H9 (cell line): ENCODE measurements around the gene HORMAD2. TPM values are rescaled to one million over a fixed set of nuclear protein-coding genes. Genes with fewer than 3 reads are reported as not detected.

ENCODE experiments used
- DNase-seq: peaks from one replicate; pipeline ENCODE4 v3.0.0-alpha.2; 2017
- H2AFZ ChIP-seq: one replicate; pipeline ENCODE4 v1.6.1; 2013; ENCODE audit warnings: mild to moderate bottlenecking, low read length, control low read depth, moderate library complexity
- H2AK5ac ChIP-seq: 2 replicates; pipeline ENCODE4 v1.6.1; 2013; ENCODE audit warnings: low read length, control low read depth, mixed read lengths; ENCODE audit not compliant: insufficient read length
- H2BK120ac ChIP-seq: one replicate; pipeline ENCODE4 v1.6.1; 2013; ENCODE audit warnings: low read depth, mild to moderate bottlenecking, low read length, control low read depth, inconsistent platforms; ENCODE audit not compliant: poor library complexity, severe bottlenecking
- H2BK12ac ChIP-seq: 2 replicates; pipeline ENCODE4 v1.6.1; 2013; ENCODE audit warnings: low read length, control low read depth, mixed read lengths, low read depth; ENCODE audit not compliant: insufficient read length
- H2BK15ac ChIP-seq: 2 replicates; pipeline ENCODE4 v1.6.1; 2013; ENCODE audit warnings: low read depth, low read length, control low read depth
- H2BK20ac ChIP-seq: one replicate; pipeline ENCODE4 v1.6.1; 2013; ENCODE audit warnings: low read depth, mild to moderate bottlenecking, low read length, control low read depth, inconsistent platforms; ENCODE audit not compliant: poor library complexity, severe bottlenecking
- H2BK5ac ChIP-seq: 2 replicates; pipeline ENCODE4 v1.6.1; 2013; ENCODE audit warnings: low read length, control low read depth, mixed read lengths; ENCODE audit not compliant: insufficient read length
- H3K14ac ChIP-seq: 2 replicates; pipeline ENCODE4 v1.6.1; 2013; ENCODE audit warnings: low read length, control low read depth; ENCODE audit not compliant: insufficient read depth
- H3K18ac ChIP-seq: 2 replicates; pipeline ENCODE4 v1.6.1; 2013; ENCODE audit warnings: low read depth, mild to moderate bottlenecking, mixed read lengths, low read length, control low read depth; ENCODE audit not compliant: insufficient read length
- H3K23ac ChIP-seq: 2 replicates; pipeline ENCODE4 v1.6.1; 2013; ENCODE audit warnings: low read length, control low read depth, mixed read lengths, low read depth; ENCODE audit not compliant: insufficient read length
- H3K23me2 ChIP-seq: 2 replicates; pipeline ENCODE4 v1.6.1; 2013; ENCODE audit warnings: low read depth, mild to moderate bottlenecking, mixed read lengths, low read length, control low read depth; ENCODE audit not compliant: insufficient read length, poor library complexity, severe bottlenecking
- H3K27ac ChIP-seq: 2 replicates; pipeline ENCODE4 v1.5.1; 2013; ENCODE audit warnings: low read length, control low read depth, mixed read lengths, low read depth; ENCODE audit not compliant: insufficient read length
- H3K27me3 ChIP-seq: 2 replicates; pipeline ENCODE4 v1.6.1; 2013; ENCODE audit warnings: low read length, control low read depth, inconsistent platforms; ENCODE audit not compliant: insufficient read depth
- H3K4ac ChIP-seq: 2 replicates; pipeline ENCODE4 v1.6.1; 2013; ENCODE audit warnings: low read depth, mild to moderate bottlenecking, control low read depth, inconsistent platforms, low read length, moderate library complexity
- H3K4me1 ChIP-seq: 2 replicates; pipeline ENCODE4 v1.6.1; 2013; ENCODE audit warnings: low read length, control low read depth, inconsistent platforms; ENCODE audit not compliant: insufficient read depth
- H3K4me2 ChIP-seq: 2 replicates; pipeline ENCODE4 v1.6.1; 2013; ENCODE audit warnings: low read length, control low read depth, mixed read lengths; ENCODE audit not compliant: insufficient read length, insufficient read depth
- H3K56ac ChIP-seq: 2 replicates; pipeline ENCODE4 v1.6.1; 2013; ENCODE audit warnings: low read depth, mild to moderate bottlenecking, mixed read lengths, low read length, control low read depth; ENCODE audit not compliant: insufficient read length
- H3K79me1 ChIP-seq: 2 replicates; pipeline ENCODE4 v1.6.1; 2013; ENCODE audit warnings: low read depth, mild to moderate bottlenecking, moderate library complexity, low read length, control low read depth, inconsistent platforms; ENCODE audit not compliant: insufficient read depth, poor library complexity, severe bottlenecking
- H3K79me2 ChIP-seq: 2 replicates; pipeline ENCODE4 v1.6.1; 2013; ENCODE audit warnings: low read length, control low read depth, inconsistent platforms; ENCODE audit not compliant: insufficient read depth
- H3K9ac ChIP-seq: 2 replicates; pipeline ENCODE4 v1.6.1; 2013; ENCODE audit warnings: low read length, control low read depth, mixed read lengths; ENCODE audit not compliant: insufficient read length; ENCODE audit errors: extremely low read depth
- H3K9me3 ChIP-seq: one replicate; pipeline ENCODE4 v1.6.1; 2013; ENCODE audit warnings: low read depth, low read length, inconsistent platforms; ENCODE audit not compliant: control insufficient read depth
- H3T11ph ChIP-seq: one replicate; pipeline ENCODE4 v1.6.1; 2013; ENCODE audit warnings: mild to moderate bottlenecking, low read length, control low read depth, inconsistent platforms
- H4K20me1 ChIP-seq: one replicate; pipeline ENCODE4 v1.6.1; 2013; ENCODE audit not compliant: control insufficient read depth, insufficient read length, insufficient read depth
- H4K5ac ChIP-seq: 2 replicates; pipeline ENCODE4 v1.6.1; 2013; ENCODE audit warnings: low read depth, mild to moderate bottlenecking, mixed read lengths, low read length, control low read depth; ENCODE audit not compliant: insufficient read length
- H4K8ac ChIP-seq: replicated peaks from 2 replicates; pipeline ENCODE4 v1.6.1; 2013; ENCODE audit warnings: low read length, control low read depth, mixed read lengths, low read depth; ENCODE audit not compliant: insufficient read length
- H4K91ac ChIP-seq: 2 replicates; pipeline ENCODE4 v1.6.1; 2013; ENCODE audit warnings: low read depth, mild to moderate bottlenecking, moderate library complexity, mixed read lengths, low read length, control low read depth; ENCODE audit not compliant: insufficient read length
- H3K27ac Mint-ChIP-seq, 3 experiments: 2 replicates in 2 of 3; 3 replicates in 1 of 3; pipeline ENCODE4 v1.8.0; 2020 to 2021; ENCODE audit warnings: mixed read lengths in 3 of 3, mild to moderate bottlenecking in 1 of 3, moderate library complexity in 1 of 3
- H3K27me3 Mint-ChIP-seq: 2 replicates; pipeline ENCODE4 v1.8.0; 2021; ENCODE audit warnings: low read depth, mild to moderate bottlenecking, moderate library complexity, mixed read lengths
- H3K36me3 Mint-ChIP-seq, 3 experiments: 2 replicates in 2 of 3; 3 replicates in 1 of 3; pipeline ENCODE4 v1.8.0; 2020 to 2021; ENCODE audit warnings: low read depth in 3 of 3, mixed read lengths in 3 of 3; ENCODE audit not compliant: insufficient read depth in 1 of 3
- H3K4me1 Mint-ChIP-seq, 2 experiments: 2 replicates each; pipeline ENCODE4 v1.8.0; 2020; ENCODE audit warnings: mixed read lengths in 2 of 2
- H3K4me3 Mint-ChIP-seq, 2 experiments: 2 replicates in 1 of 2; 3 replicates in 1 of 2; pipeline ENCODE4 v1.8.0; 2020 to 2021; ENCODE audit warnings: mild to moderate bottlenecking in 2 of 2, mixed read lengths in 2 of 2, moderate library complexity in 1 of 2
- H3K9me3 Mint-ChIP-seq, 2 experiments: 2 replicates in 1 of 2; 3 replicates in 1 of 2; pipeline ENCODE4 v1.8.0; 2020; ENCODE audit warnings: mild to moderate bottlenecking in 2 of 2, mixed read lengths in 2 of 2, moderate library complexity in 1 of 2
- CTCF ChIP-seq: fragments of 200-600 bp; sonication (generic); conservative IDR thresholded peaks from 3 replicates; pipeline ENCODE4 v1.8.0; 2021; ENCODE audit warnings: antibody characterized with exemption, mild to moderate bottlenecking
- WGBS: extraction: QIAGEN DNeasy Blood & Tissue Kit; methylation state at CpG from one replicate; pipeline ENCODE4 v1.1.7; 2013; ENCODE audit warnings: missing lambda C conversion rate, low lambda C conversion rate, mixed read lengths; ENCODE audit not compliant: insufficient read length; ENCODE audit errors: extremely low coverage; 5-methylcytosine and 5-hydroxymethylcytosine counted together
- total RNA-seq: library from RNA; stranded (reverse); gene quantifications from 2 replicates; pipeline ENCODE4 v1.2.1, GENCODE V29; 2021

HORMAD2 gene
- total RNA-seq, 1 experiment from 2014 or later, result not detected

GRCh38 chr22:30123463-30123862, 43.2 kb downstream of the HORMAD2 start:
- H4K8ac ChIP-seq, result no peak overlapping the region
- H4K20me1 ChIP-seq, result no peaks in the 10 kb centered on the region
- H2BK15ac ChIP-seq, result no peak overlapping the region
- no peak overlapping the region for H3K18ac ChIP-seq
- H2BK5ac ChIP-seq, result no peak overlapping the region
- no peaks in the 10 kb centered on the region for H3K23me2 ChIP-seq
- no peak overlapping the region for H3K27ac ChIP-seq
- no peaks in the 10 kb centered on the region for H3K27me3 ChIP-seq
- H3K9me3 ChIP-seq, result no peaks in the 10 kb centered on the region
- Mint-ChIP-seq H3K27me3 (no peaks in the 10 kb centered on the region; the same call in 1 of the 2 replicates), H3K9me3 (peaks cover 0 to 3% of the 10 kb centered on the region in 2 experiments; a peak in 1 of 5 replicates), H3K4me3 (no peak overlapping the region), H3K36me3 (no peaks in the 10 kb centered on the region), H3K27ac (no peak overlapping the region), H3K4me1 (no peaks in the 10 kb centered on the region)
- no peak overlapping the region for H4K91ac ChIP-seq
- H4K5ac ChIP-seq, result no peak overlapping the region
- no peak overlapping the region for H2BK120ac ChIP-seq
- no peak overlapping the region for H3K14ac ChIP-seq
- H2BK20ac ChIP-seq, result no peak overlapping the region
- no peak overlapping the region for H3K9ac ChIP-seq
- no peak for DNase-seq
- TF ChIP-seq CTCF, result no peak
- no peak overlapping the region for H3K4ac ChIP-seq
- H3K23ac ChIP-seq, result no peak overlapping the region
- H3K79me2 ChIP-seq, result no peaks in the 10 kb centered on the region
- WGBS, result no CpG with 5 or more reads among the region's 1 CpG
- H3K4me1 ChIP-seq, result no peaks in the 10 kb centered on the region
- no peak overlapping the region for H3T11ph ChIP-seq
- H3K4me2 ChIP-seq, result no peak overlapping the region
- no peak overlapping the region for H2AK5ac ChIP-seq
- H3K79me1 ChIP-seq, result no peaks in the 10 kb centered on the region
- H2BK12ac ChIP-seq, result no peak overlapping the region
- H3K56ac ChIP-seq, result no peak overlapping the region
- no peak overlapping the region for H2AFZ ChIP-seq
